Hepatocyte (in vitro differentiated cells): ENCODE data around the gene VGLL4. TPM values are rescaled to one million over a fixed set of nuclear protein-coding genes. Genes with fewer than 3 reads are reported as not detected.

Experiments used
- DNase-seq: peaks from one replicate; pipeline ENCODE4 v3.0.0-alpha.2; 2016; ENCODE audit warnings: low spot score
- H2AFZ ChIP-seq: fragments of 200-600 bp; sonication (generic); 2 replicates; pipeline ENCODE4 v1.6.0; 2016; ENCODE audit warnings: antibody characterized with exemption, mild to moderate bottlenecking
- H3K27ac ChIP-seq: fragments of 200-600 bp; sonication (generic); 2 replicates; pipeline ENCODE4 v1.5.1; 2016; ENCODE audit warnings: mild to moderate bottlenecking
- H3K27me3 ChIP-seq: fragments of 200-600 bp; sonication (generic); 2 replicates; pipeline ENCODE4 v1.6.1; 2016
- H3K36me3 ChIP-seq: fragments of 200-600 bp; sonication (generic); replicated peaks from 2 replicates; pipeline ENCODE4 v1.5.1; 2016; ENCODE audit warnings: low read depth; ENCODE audit not compliant: insufficient read depth
- H3K4me1 ChIP-seq: fragments of 200-600 bp; sonication (generic); 2 replicates; pipeline ENCODE4 v1.5.1; 2016; ENCODE audit warnings: mild to moderate bottlenecking, moderate library complexity; ENCODE audit not compliant: insufficient read depth
- H3K4me2 ChIP-seq: fragments of 200-600 bp; sonication (generic); 2 replicates; pipeline ENCODE4 v1.6.0; 2016
- H3K4me3 ChIP-seq: fragments of 200-600 bp; sonication (generic); 2 replicates; pipeline ENCODE4 v1.5.1; 2016; ENCODE audit warnings: mild to moderate bottlenecking
- H3K79me2 ChIP-seq: fragments of 200-600 bp; sonication (generic); 2 replicates; pipeline ENCODE4 v1.6.0; 2017; ENCODE audit warnings: mild to moderate bottlenecking
- H3K9me2 ChIP-seq: fragments of 200-600 bp; sonication (generic); replicated peaks from 2 replicates; pipeline ENCODE4 v1.6.0; 2017; ENCODE audit warnings: mild to moderate bottlenecking; ENCODE audit not compliant: insufficient read depth
- H3K9me3 ChIP-seq: fragments of 200-600 bp; sonication (generic); 2 replicates; pipeline ENCODE4 v1.5.1; 2016; ENCODE audit warnings: low read depth, mild to moderate bottlenecking
- H4K20me1 ChIP-seq: fragments of 200-600 bp; sonication (generic); 2 replicates; pipeline ENCODE4 v1.6.0; 2016; ENCODE audit warnings: mild to moderate bottlenecking; ENCODE audit not compliant: insufficient read depth, poor library complexity, severe bottlenecking
- CTCF ChIP-seq: fragments of 200-600 bp; sonication (generic); IDR thresholded peaks from 2 replicates; pipeline ENCODE4 v1.5.1; 2016; ENCODE audit warnings: antibody characterized with exemption, mild to moderate bottlenecking; ENCODE audit not compliant: poor library complexity
- EZH2 ChIP-seq: fragments of 200-600 bp; sonication (generic); IDR thresholded peaks from 2 replicates; pipeline ENCODE4 v1.6.1; 2016; ENCODE audit warnings: antibody characterized with exemption, mild to moderate bottlenecking, borderline replicate concordance
- EZH2phosphoT487 ChIP-seq: fragments of 200-600 bp; sonication (generic); IDR thresholded peaks from one replicate; pipeline ENCODE4 v1.6.1; 2018; ENCODE audit warnings: antibody characterized with exemption, mild to moderate bottlenecking, low read depth, moderate library complexity; ENCODE audit not compliant: unreplicated experiment, severe bottlenecking
- WGBS: methylation state at CpG from one replicate; pipeline ENCODE4 v1.1.6; 2016; ENCODE audit warnings: low lambda C conversion rate; ENCODE audit errors: missing lambda C conversion rate; 5-methylcytosine and 5-hydroxymethylcytosine counted together
- polyA plus RNA-seq: library from polyadenylated mRNA; unstranded; fragments of >200 nt; fragmentation: Nextera tagmentation; extraction: Ambion mirVana; gene quantifications from 2 replicates; pipeline ENCODE4 v1.2.1, GENCODE V29; 2016
- total RNA-seq: library from RNA; depleted of rRNA; stranded (reverse); fragments of >200 nt; gene quantifications from 2 replicates; pipeline ENCODE4 v1.2.3, GENCODE V29; 2014

The VGLL4 gene
- total and polyA plus RNA-seq, 2 experiments from 2014 or later = 57.9 to 109 TPM

- H3K4me1 ChIP-seq = peaks cover 14% of the 10 kb centered on the region
- no peak overlapping the region for H3K4me3 ChIP-seq
- H3K79me2 ChIP-seq = peaks cover 2% of the 10 kb centered on the region
- no peaks in the 10 kb centered on the region for H3K36me3 ChIP-seq
- H3K27me3 ChIP-seq = no peaks in the 10 kb centered on the region
- H3K4me2 ChIP-seq = no peak overlapping the region
- no peak for TF ChIP-seq EZH2phosphoT487
- TF ChIP-seq CTCF = no peak
- no peak for TF ChIP-seq EZH2
- no peak overlapping the region for H2AFZ ChIP-seq
- no peaks in the 10 kb centered on the region for H3K9me2 ChIP-seq
- no peaks in the 10 kb centered on the region for H3K9me3 ChIP-seq
- H4K20me1 ChIP-seq = no peaks in the 10 kb centered on the region
- peak overlapping the region; percentile 43 for H3K27ac ChIP-seq
- whole genome bisulfite sequencing = 88% methylated on average over 16 of the region's 16 CpGs
- no peak for DNase-seq
Measured at GRCh38 chr3:11545186-11545851, 98.4 kb downstream of the VGLL4 start.

GRCh38 chr3:11544412-11545181, 99.1 kb downstream of the VGLL4 start:
- DNase-seq = no peak
- peak overlapping the region; percentile 43 for H3K27ac ChIP-seq

GRCh38 chr3:11543948-11544387, 99.7 kb downstream of the VGLL4 start:
- Histone ChIP-seq H3K36me3 (no peaks in the 10 kb centered on the region), H3K79me2 (no peaks in the 10 kb centered on the region), H3K4me1 (peaks cover 14% of the 10 kb centered on the region), H3K4me3 (no peak overlapping the region), H3K27me3 (no peaks in the 10 kb centered on the region), H4K20me1 (no peaks in the 10 kb centered on the region), H3K9me2 (no peaks in the 10 kb centered on the region), H3K4me2 (no peak overlapping the region), H3K27ac (no peak overlapping the region), H3K9me3 (no peaks in the 10 kb centered on the region), H2AFZ (no peak overlapping the region)
- WGBS = 96% methylated on average over 6 of the region's 6 CpGs
- no peak for TF ChIP-seq EZH2
- TF ChIP-seq CTCF = no peak
- TF ChIP-seq EZH2phosphoT487 = no peak
- no peak for DNase-seq

More at GRCh38 chr3:11544412-11545181, 99.1 kb downstream of the VGLL4 start:
- Histone ChIP-seq H3K9me2 (no peaks in the 10 kb centered on the region), H3K4me1 (peaks cover 14% of the 10 kb centered on the region), H3K4me2 (no peak overlapping the region), H3K27me3 (no peaks in the 10 kb centered on the region), H3K4me3 (no peak overlapping the region), H3K36me3 (no peaks in the 10 kb centered on the region), H2AFZ (no peak overlapping the region), H3K79me2 (no peaks in the 10 kb centered on the region), H4K20me1 (no peaks in the 10 kb centered on the region), H3K9me3 (no peaks in the 10 kb centered on the region)
- no peak for TF ChIP-seq EZH2
- TF ChIP-seq CTCF = no peak
- no peak for TF ChIP-seq EZH2phosphoT487
- WGBS = 75% methylated on average over 17 of the region's 17 CpGs
